Suppressor macrophage treated with lipopolysaccharide for 4 hours (primary cell): ENCODE measurements around the gene FAF1.

Source experiments
- DNase-seq: peaks from one replicate; pipeline ENCODE4 v3.0.0-alpha.2; 2020

The FAF1 gene

DNA sequence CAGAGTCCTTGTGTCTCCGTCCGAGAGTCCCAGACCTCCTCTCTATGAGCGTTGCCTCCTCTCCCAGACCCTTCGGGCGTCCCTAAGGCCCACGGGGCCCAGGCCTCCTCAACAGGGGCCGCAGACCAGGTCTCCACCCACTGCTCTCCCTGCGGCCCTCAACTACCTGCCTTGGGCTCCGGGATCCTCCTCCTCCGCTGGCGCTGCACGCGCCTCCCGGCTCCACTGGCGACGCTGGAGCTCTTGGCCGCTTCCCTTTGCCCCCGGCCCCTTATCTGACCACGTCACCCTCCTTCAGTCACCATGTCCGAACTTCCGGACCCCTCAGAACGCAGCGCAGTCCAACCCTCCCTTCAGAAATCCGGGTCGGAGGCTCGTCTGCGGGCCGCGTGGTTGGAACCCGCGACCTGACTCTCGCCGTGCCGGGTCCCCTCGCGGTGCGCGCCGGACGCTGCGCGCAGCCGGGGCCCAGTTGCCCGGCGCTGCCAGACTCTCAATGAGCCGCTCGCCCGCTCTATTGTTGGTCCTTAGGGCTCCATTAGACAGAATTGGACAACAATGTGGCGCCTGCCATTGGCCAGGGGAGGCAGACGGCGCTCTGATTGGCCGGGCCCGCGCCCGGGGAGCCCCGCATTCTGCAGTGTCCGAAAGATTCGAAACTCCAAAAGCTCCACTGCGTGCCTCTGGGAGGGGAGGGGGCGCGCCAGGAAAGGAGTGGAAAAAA, 537.0 kb downstream of the FAF1 start, which contains the start of gene DMRTA2:
Gene DMRTA2, minus strand, starts transcription at position 498 of the 724 bp plus-strand sequence. CDS start 1,907 bp downstream, outside the sequence.
- DNase-seq, result peak; percentile 18

DNA sequence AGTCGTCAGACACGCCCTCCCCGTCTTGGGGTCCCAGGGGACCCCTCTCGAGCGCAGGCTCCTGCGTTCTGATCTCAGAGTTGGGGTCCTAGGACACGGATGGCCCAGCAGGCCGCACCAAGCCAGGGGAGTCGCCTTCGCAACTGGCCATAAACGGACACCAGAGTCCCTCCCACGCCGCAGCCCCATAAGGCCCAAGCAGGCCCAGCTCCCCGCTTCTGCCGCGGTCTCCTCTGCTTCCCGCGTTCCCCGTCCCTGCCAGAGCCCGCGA, 537.5 kb downstream of the FAF1 start:
- no peak for DNase-seq

DNA sequence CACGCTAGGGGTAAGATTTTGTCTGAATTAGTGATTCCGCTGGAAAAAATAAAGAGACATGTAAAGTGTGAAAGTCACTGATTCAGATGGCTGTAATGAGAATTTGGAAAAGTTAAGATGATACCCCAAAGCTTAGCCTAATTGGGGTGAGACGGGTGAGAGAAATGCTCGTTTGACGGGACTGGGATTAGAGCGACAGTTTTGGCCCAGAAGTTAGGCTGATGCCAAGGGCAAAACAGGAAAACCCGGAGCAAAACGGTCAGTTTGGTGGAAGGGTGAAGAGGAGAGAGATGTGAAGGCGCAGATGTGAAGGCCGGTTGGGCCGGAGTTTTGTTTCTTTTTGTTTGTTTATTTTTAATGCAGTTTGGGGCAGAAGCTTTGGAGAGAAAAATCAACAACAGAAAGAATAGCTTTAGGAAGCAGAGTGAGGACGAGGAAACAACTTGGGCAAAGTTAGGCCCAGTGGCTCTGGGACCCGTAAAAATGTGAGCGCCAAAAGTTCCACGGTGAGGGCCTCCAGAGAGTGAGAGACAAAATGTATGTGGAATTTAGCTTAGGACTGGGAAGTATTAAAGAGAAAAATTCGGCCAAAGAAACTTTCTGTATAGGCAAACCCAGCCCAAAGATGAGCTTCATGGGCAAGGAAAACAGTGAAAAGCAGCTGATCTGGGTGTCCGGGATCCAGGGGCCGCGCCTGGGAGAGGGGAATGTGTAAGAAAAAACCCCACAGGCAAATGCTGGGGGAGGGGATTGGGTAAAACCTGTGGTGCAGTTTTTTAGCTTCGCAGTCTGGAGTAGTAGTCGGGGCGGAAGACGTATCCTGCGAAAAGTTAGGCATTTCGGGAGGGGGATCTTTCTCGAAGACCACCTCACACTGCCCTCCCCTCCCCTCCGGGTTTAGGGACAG, 538.0 kb downstream of the FAF1 start:
- DNase-seq, result no peak

DNA sequence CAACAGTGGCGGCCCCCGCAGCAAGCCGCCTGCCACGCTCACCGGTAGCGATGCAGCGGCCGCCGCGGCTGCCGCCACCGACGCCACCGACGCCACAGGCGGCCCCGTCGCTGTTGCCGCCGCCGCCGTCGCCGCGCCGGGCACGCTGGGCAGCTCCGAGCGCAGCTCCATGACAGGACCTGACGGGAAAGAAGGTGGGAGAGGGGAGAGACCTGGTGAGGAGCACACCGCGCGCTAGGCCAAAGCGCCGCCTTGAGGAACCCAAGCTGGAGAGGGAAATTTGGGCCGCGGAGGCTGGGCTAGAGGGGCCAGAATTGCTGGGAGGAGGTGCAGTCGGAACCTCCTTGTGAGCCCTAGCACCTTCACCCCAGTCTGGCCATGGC, 538.7 kb downstream of the FAF1 start:
- DNase-seq, result no peak

DNA sequence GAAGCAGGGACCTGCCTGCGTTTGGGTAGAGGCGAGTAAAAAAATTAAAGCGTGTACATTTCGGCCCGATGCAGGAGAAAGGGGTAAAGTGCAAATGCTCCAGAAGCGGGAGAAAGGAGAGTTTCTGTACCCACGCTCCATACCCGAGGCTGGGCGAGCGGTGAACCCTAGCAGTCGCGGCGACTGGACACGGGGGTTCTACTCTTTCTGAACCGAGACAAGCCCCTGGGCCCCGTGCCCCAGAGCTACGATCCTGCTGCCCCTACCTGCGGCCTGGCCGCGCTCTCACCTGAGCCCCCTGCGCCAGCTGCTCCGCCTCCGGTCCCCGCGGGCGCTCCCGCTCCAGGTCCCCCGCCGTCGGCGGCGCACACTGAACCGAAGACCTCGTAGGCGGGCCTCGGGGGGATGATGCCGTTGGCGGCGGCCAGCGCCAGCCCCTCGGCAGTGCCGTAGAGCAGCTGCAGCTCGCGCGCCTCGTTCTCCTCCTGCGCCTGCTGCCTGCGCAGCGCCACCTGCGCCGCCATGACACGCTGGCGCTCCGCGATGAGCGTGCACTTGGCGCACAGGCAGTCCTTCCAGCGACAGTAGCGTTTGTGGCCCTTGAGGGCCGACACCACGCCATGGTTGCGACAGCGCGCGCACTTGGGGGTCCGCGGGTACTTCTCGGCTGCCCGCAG, 539.2 kb downstream of the FAF1 start:
- no peak for DNase-seq

DNA sequence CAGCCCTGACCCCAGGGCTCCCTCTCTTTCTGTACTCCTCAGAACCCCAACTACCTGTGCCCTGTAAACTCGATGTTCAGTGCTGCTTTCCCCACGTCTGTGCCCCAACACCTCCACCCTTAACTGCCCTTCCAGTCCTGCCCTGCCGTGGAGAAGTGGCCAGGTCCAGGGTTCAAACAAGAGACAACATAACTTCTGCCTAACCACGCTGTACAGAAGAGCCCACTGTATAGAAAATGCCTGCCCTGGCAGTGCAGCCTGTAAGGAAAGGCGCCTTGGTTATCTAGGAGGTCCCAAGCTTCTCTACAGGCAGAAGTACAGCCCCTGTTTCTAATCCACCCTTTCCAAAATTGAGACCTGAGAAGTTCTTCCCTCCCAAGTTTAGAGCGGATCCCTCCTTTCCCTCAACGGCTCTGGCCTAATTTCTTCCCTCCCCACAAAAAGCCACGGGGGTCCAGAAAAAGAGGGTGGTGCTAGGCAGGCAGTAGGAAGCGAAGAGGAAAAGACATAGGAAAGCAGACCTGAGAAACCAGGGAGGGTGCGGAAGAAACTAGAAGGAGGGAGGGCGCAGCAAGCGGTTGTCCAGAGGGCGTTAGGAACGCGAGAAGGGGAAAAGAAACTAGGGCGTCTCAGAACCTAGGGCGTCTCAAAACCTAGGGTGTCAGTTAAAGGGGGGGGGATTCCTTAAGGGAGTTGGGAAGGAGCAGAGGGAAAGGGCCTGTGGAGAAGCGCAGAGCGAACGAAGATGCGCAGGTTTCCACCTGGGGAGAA, 540.0 kb downstream of the FAF1 start:
- DNase-seq, result no peak

DNA sequence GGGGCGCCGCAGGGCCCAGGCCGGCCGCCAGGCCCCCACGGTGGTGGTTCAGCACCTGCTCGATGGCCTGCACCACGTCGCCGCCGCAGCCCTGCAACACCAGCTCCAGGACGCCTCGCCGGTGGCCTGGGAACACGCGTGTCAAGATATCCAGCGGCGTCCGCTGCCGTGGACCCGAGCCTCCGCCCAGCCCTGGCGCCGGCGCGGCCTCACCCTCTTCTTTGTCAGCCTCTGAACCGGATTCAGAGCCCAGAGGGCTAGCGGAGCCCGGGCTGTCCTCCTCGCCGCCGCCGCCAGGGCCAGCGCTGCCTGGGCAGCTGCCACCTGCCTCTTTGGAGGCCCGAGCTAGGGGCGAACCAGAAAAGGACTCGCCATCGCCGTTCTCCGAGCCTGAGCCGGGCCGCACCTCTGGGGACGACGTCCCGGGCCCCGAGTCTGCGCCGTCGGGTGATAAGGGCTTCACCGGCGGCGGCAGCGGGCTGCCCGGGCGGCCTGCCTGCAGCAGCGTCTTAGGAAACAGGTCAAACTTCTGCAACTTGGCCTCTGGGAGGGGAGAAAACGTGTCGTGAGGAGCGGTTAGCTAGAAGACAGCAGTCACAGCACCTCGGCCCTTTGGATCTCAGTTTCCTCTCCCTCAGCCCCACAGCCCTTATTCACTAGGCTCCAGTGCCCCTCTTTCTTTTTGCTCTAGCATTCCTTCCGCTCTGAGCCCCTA, 540.7 kb downstream of the FAF1 start:
- no peak for DNase-seq

DNA sequence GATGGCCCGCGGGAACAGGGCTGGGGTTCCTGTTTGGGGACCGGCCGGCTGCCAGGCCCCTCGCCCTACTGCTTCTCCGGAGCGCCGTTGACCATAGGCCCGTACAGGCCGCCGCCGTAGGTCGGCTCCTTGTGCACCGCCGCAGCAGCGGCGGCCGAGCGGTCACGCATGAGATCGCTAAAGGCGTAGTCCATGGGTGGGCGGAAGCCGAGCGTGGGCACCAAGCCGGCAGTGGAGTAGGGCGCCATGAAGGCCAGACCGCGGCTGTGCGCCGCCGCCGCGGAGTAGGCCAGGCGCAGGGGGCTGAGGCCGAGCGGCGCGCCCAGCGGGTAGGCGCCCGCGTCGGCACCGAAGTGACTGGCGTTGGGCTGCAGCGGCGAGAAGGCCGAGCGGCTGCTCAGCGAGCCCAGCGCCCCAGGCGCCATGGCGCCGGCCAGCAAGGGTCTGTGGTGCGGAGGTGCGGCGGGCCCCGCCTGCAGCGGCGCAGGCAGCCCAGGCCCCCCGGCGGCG, 541.4 kb downstream of the FAF1 start:
- no peak for DNase-seq

DNA sequence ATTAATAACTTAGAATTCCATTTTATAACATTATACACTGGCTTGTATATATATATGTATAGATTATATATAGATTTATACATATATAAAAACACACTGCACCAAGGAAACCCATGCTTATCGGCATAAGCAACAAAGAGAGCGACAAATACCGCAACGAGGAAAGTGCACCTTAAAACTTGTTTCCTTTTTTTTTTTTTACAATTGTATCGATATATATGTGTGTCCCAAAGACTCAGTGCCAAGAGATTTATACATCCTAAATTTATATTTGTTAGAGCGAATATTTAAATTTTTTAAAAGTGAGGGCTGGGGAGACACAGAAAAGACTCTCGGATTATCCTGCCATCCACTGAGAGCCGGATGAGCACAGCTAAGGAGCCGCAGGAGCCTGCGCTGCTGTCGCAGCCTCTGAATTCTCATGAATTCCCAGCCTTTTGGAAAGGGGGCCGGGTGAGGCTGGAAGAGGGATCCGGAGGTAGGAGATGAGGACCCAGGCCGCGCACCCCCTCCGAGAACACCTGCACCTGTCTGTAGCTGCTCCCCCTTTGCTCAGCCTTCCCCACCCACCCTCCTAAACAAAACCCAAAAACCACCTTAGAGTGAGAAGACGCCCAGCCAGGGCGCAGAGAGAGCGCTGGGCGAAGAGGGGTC, 542.0 kb downstream of the FAF1 start:
- no peak for DNase-seq

DNA sequence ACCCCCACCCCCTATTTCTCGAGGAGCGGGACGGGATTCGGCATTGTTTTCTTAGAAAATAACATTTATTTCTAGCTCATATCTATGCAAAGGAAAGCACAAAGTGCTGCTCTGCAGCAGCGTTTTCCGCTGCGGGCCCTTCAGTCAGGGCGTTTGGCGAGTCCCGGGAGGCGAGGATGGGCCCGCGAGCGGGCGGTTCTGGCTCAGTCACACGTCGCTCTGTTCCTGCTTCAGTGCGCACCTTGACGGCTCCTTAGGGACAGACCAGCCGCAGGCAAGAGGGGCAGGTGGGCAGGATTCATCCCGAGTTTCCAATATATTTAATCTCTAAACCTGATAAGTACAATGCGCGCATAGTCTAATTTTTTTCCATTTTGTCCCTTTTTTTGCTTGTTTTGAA, 542.6 kb downstream of the FAF1 start:
- DNase-seq, result no peak

DNA sequence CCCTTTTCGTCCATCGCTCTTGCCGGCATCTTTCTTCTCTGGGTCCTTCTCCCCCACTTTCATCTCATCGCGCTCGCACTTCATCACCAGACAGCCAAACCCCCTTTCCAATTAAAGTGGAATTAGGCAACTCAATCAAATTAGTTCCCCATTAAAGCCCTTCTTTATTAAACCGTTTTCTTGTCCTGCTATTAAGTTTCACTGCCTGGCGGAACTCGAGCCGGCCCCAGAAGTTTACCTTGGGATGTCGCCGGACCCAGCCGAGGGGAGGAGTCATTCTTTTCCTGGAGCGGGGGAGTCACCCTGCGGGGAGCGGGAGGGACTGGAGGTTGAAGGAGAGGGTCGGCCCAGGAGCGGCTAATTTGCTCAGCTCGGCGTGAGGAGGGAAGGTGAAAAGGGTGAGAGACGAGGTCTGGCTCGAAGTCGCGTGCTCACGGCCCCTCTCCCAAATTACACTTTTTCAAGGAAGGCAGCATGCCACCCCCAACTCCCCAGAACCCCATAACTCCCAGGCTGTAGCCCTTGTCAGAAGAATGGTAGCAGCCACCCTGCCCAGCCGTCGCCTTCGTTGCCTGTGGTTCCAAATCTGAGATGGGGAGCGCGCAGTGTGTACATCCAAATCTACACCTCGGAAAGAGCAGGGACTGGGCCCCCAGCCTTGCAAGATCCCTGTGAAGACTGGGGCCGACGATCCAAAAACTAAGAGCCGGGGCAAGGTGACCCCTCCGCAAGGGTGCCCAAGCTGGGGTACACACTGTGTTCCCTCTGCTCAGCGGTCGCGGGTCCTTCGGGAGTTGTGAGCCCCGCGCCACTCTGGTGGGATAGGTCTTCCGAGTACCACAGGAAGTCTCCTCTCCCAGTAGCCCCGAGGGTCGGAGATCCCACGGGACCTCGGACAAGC, 543.3 kb downstream of the FAF1 start:
- DNase-seq, result no peak

DNA sequence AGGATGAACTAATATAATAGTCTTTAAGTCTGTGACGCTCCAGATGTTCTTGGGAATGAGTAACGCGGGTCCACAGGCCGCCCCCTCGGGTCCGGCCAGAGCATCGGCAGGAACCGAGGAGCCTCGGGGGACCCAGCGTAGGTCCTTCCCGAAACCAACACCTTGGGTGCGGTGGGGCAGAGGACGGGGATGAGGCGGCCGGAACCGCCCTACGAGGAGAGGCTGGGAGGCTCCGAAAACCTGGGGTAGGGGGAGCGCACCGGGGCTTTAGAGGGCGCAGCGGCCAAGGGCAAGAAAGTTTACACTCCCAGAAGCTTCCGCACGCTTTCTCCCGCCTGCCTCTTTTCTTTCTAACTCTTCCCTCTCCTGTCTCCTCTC, 543.9 kb downstream of the FAF1 start:
- DNase-seq, result no peak

DNA sequence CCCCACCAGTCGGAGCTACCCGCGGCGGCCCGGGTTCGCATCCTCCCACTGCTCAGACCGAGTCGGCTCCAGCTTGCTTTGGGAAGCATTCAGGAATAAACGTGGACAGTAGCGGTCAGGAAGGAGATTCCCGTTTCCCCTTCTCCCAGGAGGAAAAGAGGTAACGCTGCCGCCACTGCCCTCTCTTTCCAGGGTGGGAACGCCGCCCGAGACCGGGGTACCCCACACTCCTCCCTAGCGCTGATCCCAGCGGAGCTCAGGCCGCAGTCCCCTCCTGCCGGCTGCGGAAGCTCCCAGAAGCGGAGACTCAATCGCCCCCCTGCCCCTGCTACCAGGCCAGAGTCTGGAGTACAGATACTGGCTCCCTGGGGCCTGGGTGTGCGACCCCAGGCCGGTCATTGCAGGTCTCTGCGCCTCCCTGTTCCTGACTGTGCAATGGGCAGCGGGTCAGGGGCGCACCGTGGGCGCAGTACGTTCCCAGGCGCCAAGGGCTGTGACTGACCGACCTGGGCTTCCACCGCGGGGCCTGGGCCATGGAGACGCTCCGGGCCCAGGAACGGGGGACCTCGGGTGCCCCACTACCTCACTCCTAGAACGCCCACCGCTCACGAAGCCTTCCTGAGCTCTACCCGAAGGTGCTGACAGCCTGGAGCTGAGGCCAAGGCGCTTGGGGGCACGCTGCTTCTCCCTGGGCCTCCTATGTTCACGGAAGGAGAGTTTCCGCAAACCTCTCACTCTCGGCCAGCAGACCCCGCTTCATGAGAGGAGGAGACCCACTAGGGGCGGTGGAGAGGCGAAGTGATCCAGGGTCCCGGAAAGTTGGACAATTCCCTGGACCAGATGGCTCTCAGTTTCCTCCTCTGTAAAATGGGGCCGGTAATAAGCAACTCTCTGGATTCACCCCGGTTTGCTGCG, 544.6 kb downstream of the FAF1 start:
- DNase-seq, result no peak

DNA sequence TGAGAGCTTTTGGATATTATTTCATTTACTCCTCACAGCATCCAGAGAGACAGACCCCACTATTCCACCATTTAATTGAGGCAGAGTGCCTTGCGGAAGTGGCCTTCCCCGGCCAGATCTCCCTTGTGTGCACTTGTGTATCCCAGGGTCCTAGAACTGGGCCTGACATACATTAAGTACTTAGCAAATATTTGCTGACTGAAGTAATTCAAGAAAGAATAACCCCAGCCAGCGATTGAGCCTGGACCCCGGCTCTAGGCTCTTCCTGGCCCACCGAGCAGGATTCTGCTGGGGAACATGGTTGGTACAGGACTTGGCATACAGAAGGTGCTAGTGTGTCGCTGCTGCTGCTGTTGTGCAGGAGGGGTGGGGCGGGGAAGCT, 545.2 kb downstream of the FAF1 start:
- DNase-seq, result no peak

DNA sequence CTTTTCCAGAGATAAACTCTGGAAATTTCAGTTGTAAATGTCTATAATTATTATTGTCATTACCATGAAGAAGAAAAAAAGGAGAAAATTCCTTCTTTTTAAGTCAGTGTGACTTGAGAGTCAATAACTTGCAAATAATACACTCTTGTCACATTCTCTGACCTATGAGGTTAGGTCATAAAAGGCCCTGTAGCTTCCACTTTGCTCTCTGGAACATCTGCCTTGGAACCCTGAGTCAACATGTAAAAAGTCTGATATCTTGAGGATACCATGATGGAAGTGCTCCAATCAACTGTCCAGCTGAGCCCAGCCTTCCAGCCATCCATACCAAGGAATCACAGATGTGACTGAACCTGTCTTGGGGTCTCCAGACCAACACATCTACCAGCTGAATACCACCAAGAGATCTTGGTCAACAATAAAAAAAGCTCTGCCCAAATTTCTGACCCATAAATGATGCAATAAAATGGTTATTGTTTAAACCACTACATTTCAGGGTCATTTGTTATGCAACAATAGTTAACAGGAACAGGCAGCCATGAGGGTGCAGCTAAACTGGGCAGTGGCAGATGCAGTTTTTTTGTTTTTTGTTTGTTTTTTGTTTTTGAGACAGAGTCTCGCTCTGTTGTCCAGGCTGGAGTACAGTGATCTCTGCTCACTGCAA, 547.1 kb downstream of the FAF1 start:
- no peak for DNase-seq

DNA sequence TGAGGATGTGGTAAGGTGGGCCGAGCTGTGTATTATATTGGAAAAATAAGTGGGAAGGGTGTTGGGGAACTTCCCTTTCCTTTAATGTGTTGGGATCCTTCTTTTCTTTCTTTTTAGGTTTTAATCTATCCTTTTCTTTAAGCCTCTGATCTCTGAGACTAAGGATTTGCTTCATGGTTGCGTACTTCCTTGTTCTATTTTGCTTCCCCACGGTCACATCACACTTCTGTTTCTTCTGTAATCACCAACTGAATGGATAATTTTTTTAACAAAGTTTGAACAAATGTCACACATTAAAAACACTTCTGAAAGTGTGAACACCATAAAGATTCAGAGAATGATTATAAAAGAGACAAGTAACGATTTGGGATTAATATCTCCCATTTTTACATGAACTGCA, 554.3 kb downstream of the FAF1 start:
- no peak for DNase-seq

DNA sequence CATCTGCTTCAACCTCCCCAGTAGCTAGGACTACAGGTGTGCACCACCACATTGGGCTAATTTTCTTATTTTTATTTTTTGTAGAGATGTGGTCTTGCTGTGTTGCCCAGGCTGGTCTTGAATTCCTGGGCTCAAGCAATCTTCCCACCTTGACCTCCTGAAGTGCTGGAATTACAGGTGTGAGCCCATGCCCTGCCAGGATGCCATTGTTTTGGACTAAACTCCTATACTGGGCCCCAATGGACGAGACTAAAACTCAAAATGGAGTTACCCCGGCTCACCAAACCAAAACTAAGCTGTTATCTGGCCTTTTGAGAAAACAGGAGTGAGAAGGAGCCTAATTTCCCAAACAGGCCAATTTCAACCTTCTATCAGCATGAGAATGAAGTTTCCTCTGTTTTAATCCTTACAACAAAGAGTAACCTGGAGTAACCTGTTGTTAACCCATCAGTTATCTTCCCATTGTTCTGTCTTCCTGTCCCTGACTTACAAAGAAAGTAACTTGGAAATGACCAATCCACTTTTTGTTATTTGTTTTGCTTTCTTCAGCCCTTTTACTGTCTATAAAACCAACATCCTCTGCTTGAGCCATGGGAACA, 566.4 kb downstream of the FAF1 start:
- DNase-seq, result no peak
